H9 (cell line): ENCODE results near the gene GRAP2. TPM values are rescaled to one million over a fixed set of nuclear protein-coding genes. Genes with fewer than 3 reads are reported as not detected.

Experiments used
- DNase-seq: peaks from one replicate; pipeline ENCODE4 v3.0.0-alpha.2; 2017
- H2AFZ ChIP-seq: one replicate; pipeline ENCODE4 v1.6.1; 2013; ENCODE audit warnings: mild to moderate bottlenecking, low read length, control low read depth, moderate library complexity
- H2AK5ac ChIP-seq: 2 replicates; pipeline ENCODE4 v1.6.1; 2013; ENCODE audit warnings: low read length, control low read depth, mixed read lengths; ENCODE audit not compliant: insufficient read length
- H2BK120ac ChIP-seq: one replicate; pipeline ENCODE4 v1.6.1; 2013; ENCODE audit warnings: low read depth, mild to moderate bottlenecking, low read length, control low read depth, inconsistent platforms; ENCODE audit not compliant: poor library complexity, severe bottlenecking
- H2BK12ac ChIP-seq: 2 replicates; pipeline ENCODE4 v1.6.1; 2013; ENCODE audit warnings: low read length, control low read depth, mixed read lengths, low read depth; ENCODE audit not compliant: insufficient read length
- H2BK15ac ChIP-seq: 2 replicates; pipeline ENCODE4 v1.6.1; 2013; ENCODE audit warnings: low read depth, low read length, control low read depth
- H2BK20ac ChIP-seq: one replicate; pipeline ENCODE4 v1.6.1; 2013; ENCODE audit warnings: low read depth, mild to moderate bottlenecking, low read length, control low read depth, inconsistent platforms; ENCODE audit not compliant: poor library complexity, severe bottlenecking
- H2BK5ac ChIP-seq: 2 replicates; pipeline ENCODE4 v1.6.1; 2013; ENCODE audit warnings: low read length, control low read depth, mixed read lengths; ENCODE audit not compliant: insufficient read length
- H3K14ac ChIP-seq: 2 replicates; pipeline ENCODE4 v1.6.1; 2013; ENCODE audit warnings: low read length, control low read depth; ENCODE audit not compliant: insufficient read depth
- H3K18ac ChIP-seq: 2 replicates; pipeline ENCODE4 v1.6.1; 2013; ENCODE audit warnings: low read depth, mild to moderate bottlenecking, mixed read lengths, low read length, control low read depth; ENCODE audit not compliant: insufficient read length
- H3K23ac ChIP-seq: 2 replicates; pipeline ENCODE4 v1.6.1; 2013; ENCODE audit warnings: low read length, control low read depth, mixed read lengths, low read depth; ENCODE audit not compliant: insufficient read length
- H3K23me2 ChIP-seq: 2 replicates; pipeline ENCODE4 v1.6.1; 2013; ENCODE audit warnings: low read depth, mild to moderate bottlenecking, mixed read lengths, low read length, control low read depth; ENCODE audit not compliant: insufficient read length, poor library complexity, severe bottlenecking
- H3K27ac ChIP-seq: 2 replicates; pipeline ENCODE4 v1.5.1; 2013; ENCODE audit warnings: low read length, control low read depth, mixed read lengths, low read depth; ENCODE audit not compliant: insufficient read length
- H3K27me3 ChIP-seq: 2 replicates; pipeline ENCODE4 v1.6.1; 2013; ENCODE audit warnings: low read length, control low read depth, inconsistent platforms; ENCODE audit not compliant: insufficient read depth
- H3K4ac ChIP-seq: 2 replicates; pipeline ENCODE4 v1.6.1; 2013; ENCODE audit warnings: low read depth, mild to moderate bottlenecking, control low read depth, inconsistent platforms, low read length, moderate library complexity
- H3K4me1 ChIP-seq: 2 replicates; pipeline ENCODE4 v1.6.1; 2013; ENCODE audit warnings: low read length, control low read depth, inconsistent platforms; ENCODE audit not compliant: insufficient read depth
- H3K4me2 ChIP-seq: 2 replicates; pipeline ENCODE4 v1.6.1; 2013; ENCODE audit warnings: low read length, control low read depth, mixed read lengths; ENCODE audit not compliant: insufficient read length, insufficient read depth
- H3K56ac ChIP-seq: 2 replicates; pipeline ENCODE4 v1.6.1; 2013; ENCODE audit warnings: low read depth, mild to moderate bottlenecking, mixed read lengths, low read length, control low read depth; ENCODE audit not compliant: insufficient read length
- H3K79me1 ChIP-seq: 2 replicates; pipeline ENCODE4 v1.6.1; 2013; ENCODE audit warnings: low read depth, mild to moderate bottlenecking, moderate library complexity, low read length, control low read depth, inconsistent platforms; ENCODE audit not compliant: insufficient read depth, poor library complexity, severe bottlenecking
- H3K79me2 ChIP-seq: 2 replicates; pipeline ENCODE4 v1.6.1; 2013; ENCODE audit warnings: low read length, control low read depth, inconsistent platforms; ENCODE audit not compliant: insufficient read depth
- H3K9ac ChIP-seq: 2 replicates; pipeline ENCODE4 v1.6.1; 2013; ENCODE audit warnings: low read length, control low read depth, mixed read lengths; ENCODE audit not compliant: insufficient read length; ENCODE audit errors: extremely low read depth
- H3K9me3 ChIP-seq: one replicate; pipeline ENCODE4 v1.6.1; 2013; ENCODE audit warnings: low read depth, low read length, inconsistent platforms; ENCODE audit not compliant: control insufficient read depth
- H3T11ph ChIP-seq: one replicate; pipeline ENCODE4 v1.6.1; 2013; ENCODE audit warnings: mild to moderate bottlenecking, low read length, control low read depth, inconsistent platforms
- H4K20me1 ChIP-seq: one replicate; pipeline ENCODE4 v1.6.1; 2013; ENCODE audit not compliant: control insufficient read depth, insufficient read length, insufficient read depth
- H4K5ac ChIP-seq: 2 replicates; pipeline ENCODE4 v1.6.1; 2013; ENCODE audit warnings: low read depth, mild to moderate bottlenecking, mixed read lengths, low read length, control low read depth; ENCODE audit not compliant: insufficient read length
- H4K8ac ChIP-seq: replicated peaks from 2 replicates; pipeline ENCODE4 v1.6.1; 2013; ENCODE audit warnings: low read length, control low read depth, mixed read lengths, low read depth; ENCODE audit not compliant: insufficient read length
- H4K91ac ChIP-seq: 2 replicates; pipeline ENCODE4 v1.6.1; 2013; ENCODE audit warnings: low read depth, mild to moderate bottlenecking, moderate library complexity, mixed read lengths, low read length, control low read depth; ENCODE audit not compliant: insufficient read length
- H3K27ac Mint-ChIP-seq, 3 experiments: 2 replicates in 2 of 3; 3 replicates in 1 of 3; pipeline ENCODE4 v1.8.0; 2020 to 2021; ENCODE audit warnings: mixed read lengths in 3 of 3, mild to moderate bottlenecking in 1 of 3, moderate library complexity in 1 of 3
- H3K27me3 Mint-ChIP-seq: 2 replicates; pipeline ENCODE4 v1.8.0; 2021; ENCODE audit warnings: low read depth, mild to moderate bottlenecking, moderate library complexity, mixed read lengths
- H3K36me3 Mint-ChIP-seq, 3 experiments: 2 replicates in 2 of 3; 3 replicates in 1 of 3; pipeline ENCODE4 v1.8.0; 2020 to 2021; ENCODE audit warnings: low read depth in 3 of 3, mixed read lengths in 3 of 3; ENCODE audit not compliant: insufficient read depth in 1 of 3
- H3K4me1 Mint-ChIP-seq, 2 experiments: 2 replicates each; pipeline ENCODE4 v1.8.0; 2020; ENCODE audit warnings: mixed read lengths in 2 of 2
- H3K4me3 Mint-ChIP-seq, 2 experiments: 2 replicates in 1 of 2; 3 replicates in 1 of 2; pipeline ENCODE4 v1.8.0; 2020 to 2021; ENCODE audit warnings: mild to moderate bottlenecking in 2 of 2, mixed read lengths in 2 of 2, moderate library complexity in 1 of 2
- H3K9me3 Mint-ChIP-seq, 2 experiments: 2 replicates in 1 of 2; 3 replicates in 1 of 2; pipeline ENCODE4 v1.8.0; 2020; ENCODE audit warnings: mild to moderate bottlenecking in 2 of 2, mixed read lengths in 2 of 2, moderate library complexity in 1 of 2
- CTCF ChIP-seq: fragments of 200-600 bp; sonication (generic); conservative IDR thresholded peaks from 3 replicates; pipeline ENCODE4 v1.8.0; 2021; ENCODE audit warnings: antibody characterized with exemption, mild to moderate bottlenecking
- WGBS: extraction: QIAGEN DNeasy Blood & Tissue Kit; methylation state at CpG from one replicate; pipeline ENCODE4 v1.1.7; 2013; ENCODE audit warnings: missing lambda C conversion rate, low lambda C conversion rate, mixed read lengths; ENCODE audit not compliant: insufficient read length; ENCODE audit errors: extremely low coverage; 5-methylcytosine and 5-hydroxymethylcytosine counted together
- total RNA-seq: library from RNA; stranded (reverse); gene quantifications from 2 replicates; pipeline ENCODE4 v1.2.1, GENCODE V29; 2021

The GRAP2 gene
- total RNA-seq, 1 experiment from 2014 or later: not detected

- H3K4me2 ChIP-seq: no peak overlapping the region
- H4K20me1 ChIP-seq: no peaks in the 10 kb centered on the region
- no peak overlapping the region for H2BK120ac ChIP-seq
- H4K8ac ChIP-seq: no peak overlapping the region
- H3K79me2 ChIP-seq: no peaks in the 10 kb centered on the region
- H3K36me3 Mint-ChIP-seq: no peaks in the 10 kb centered on the region
- no peaks in the 10 kb centered on the region for H3K23me2 ChIP-seq
- H3K27me3 ChIP-seq: no peaks in the 10 kb centered on the region
- no peak overlapping the region for H2BK20ac ChIP-seq
- no peak overlapping the region for H3T11ph ChIP-seq
- H3K18ac ChIP-seq: no peak overlapping the region
- H3K27me3 Mint-ChIP-seq: peaks cover 4% of the 10 kb centered on the region
- H3K4me1 Mint-ChIP-seq: peaks cover 4 to 5% of the 10 kb centered on the region in 2 experiments; a peak in 3 of 4 replicates
- H3K27ac Mint-ChIP-seq: no peak overlapping the region
- no peaks in the 10 kb centered on the region for H3K9me3 ChIP-seq
- H2AFZ ChIP-seq: no peak overlapping the region
- no peak overlapping the region for H4K5ac ChIP-seq
- H3K14ac ChIP-seq: no peak overlapping the region
- TF ChIP-seq CTCF: no peak
- H3K23ac ChIP-seq: no peak overlapping the region
- H3K27ac ChIP-seq: no peak overlapping the region
- no peaks in the 10 kb centered on the region for H3K79me1 ChIP-seq
- no peak overlapping the region for H3K4me3 Mint-ChIP-seq
- no peak overlapping the region for H2BK15ac ChIP-seq
- H2AK5ac ChIP-seq: no peak overlapping the region
- no peak overlapping the region for H3K4ac ChIP-seq
- no peaks in the 10 kb centered on the region; a peak in 1 of 5 replicates for H3K9me3 Mint-ChIP-seq
- no CpG with 5 or more reads among the region's 1 CpG for WGBS
- no peak for DNase-seq
- H2BK5ac ChIP-seq: no peak overlapping the region
- no peak overlapping the region for H2BK12ac ChIP-seq
- no peak overlapping the region for H3K56ac ChIP-seq
- no peak overlapping the region for H4K91ac ChIP-seq
- no peaks in the 10 kb centered on the region; the same call in 1 of the 2 replicates for H3K4me1 ChIP-seq
- H3K9ac ChIP-seq: no peak overlapping the region
These were observed 5.2 kb upstream of the GRAP2 start for GRCh38 chr22:39895682-39896081.
